Heart left ventricle (tissue), 16 donors: ENCODE data around the gene GCSAM. TPM values are rescaled to one million over a fixed set of nuclear protein-coding genes. Genes with fewer than 3 reads are reported as not detected.
A peak's percentile ranks its signal among the peaks of the same experiment; 100 is the strongest.
"Not testable (repeated sequence)": the region's sequence is repeated elsewhere in the genome, so short reads cannot be mapped to it uniquely, and the experiment has no call there.

Source experiments
- ATAC-seq, 4 donors: fragments of 200-7000 bp; cut with Tn5 transposase; one replicate each; pipeline ENCODE4 v1.9.1; 2020 to 2022; ENCODE audit warnings: moderate library complexity in 4 of 4, mild to moderate bottlenecking in 3 of 4, moderate number of reproducible peaks in 1 of 4
- DNase-seq, 5 donors: peaks; one replicate each; pipeline ENCODE4 v3.0.0-alpha.2; 2020
- H3K27ac ChIP-seq, 12 donors: fragments of 200-600 bp; sonication (generic) in 4 of 12; one replicate each; pipeline versions ENCODE4 v1.5.0 to v1.8.0; 2016 to 2022; ENCODE audit warnings: mild to moderate bottlenecking in 2 of 12
- H3K27me3 ChIP-seq, 9 donors: fragments of 200-600 bp; sonication (generic) in 2 of 9; one replicate each; pipeline versions ENCODE4 v1.5.1 to v1.8.0; 2016 to 2022; ENCODE audit warnings: mild to moderate bottlenecking in 3 of 9
- H3K36me3 ChIP-seq, 9 donors: fragments of 200-600 bp; sonication (generic) in 2 of 9; one replicate each; pipeline versions ENCODE4 v1.5.0 to v1.8.0; 2018 to 2022; ENCODE audit warnings: mild to moderate bottlenecking in 2 of 9
- H3K4me1 ChIP-seq, 12 donors: fragments of 200-600 bp; sonication (generic) in 4 of 12; one replicate each; pipeline versions ENCODE4 v1.5.0 to v1.8.0; 2016 to 2022; ENCODE audit warnings: mild to moderate bottlenecking in 3 of 12
- H3K4me3 ChIP-seq, 12 donors: fragments of 200-600 bp; sonication (generic) in 4 of 12; one replicate each; pipeline versions ENCODE4 v1.5.0 to v1.8.0; 2017 to 2022; ENCODE audit warnings: mild to moderate bottlenecking in 9 of 12, moderate library complexity in 4 of 12
- H3K9me3 ChIP-seq, 12 donors: fragments of 200-600 bp; sonication (generic) in 4 of 12; one replicate each; pipeline versions ENCODE4 v1.5.0 to v1.8.0; 2016 to 2022; ENCODE audit warnings: mild to moderate bottlenecking in 1 of 12
- CTCF ChIP-seq, 12 donors: fragments of 200-600 bp; sonication (generic) in 4 of 12; IDR thresholded peaks; one replicate each; pipeline versions ENCODE4 v1.5.0 to v1.8.0; 2018 to 2022; ENCODE audit warnings: antibody characterized with exemption in 12 of 12, mild to moderate bottlenecking in 5 of 12
- POLR2A ChIP-seq, 2 donors: fragments of 450-650 bp; IDR thresholded peaks; one replicate each; pipeline ENCODE4 v1.6.1; 2017; ENCODE audit warnings: antibody characterized with exemption in 2 of 2, mild to moderate bottlenecking in 2 of 2, moderate library complexity in 2 of 2
- WGBS, 4 donors: extraction: QIAGEN DNeasy Blood & Tissue Kit in 2 of 4; methylation state at CpG; one replicate each; pipeline versions ENCODE4 v1.1.5 to v1.1.7; 2013 to 2018; 5-methylcytosine and 5-hydroxymethylcytosine counted together
- intact Hi-C, 10 donors: fragments of 100-400 bp; cut with DNase I; formaldehyde crosslinking; loops; one replicate each; pipeline versions ENCODE4 v1.11.1 to v1.14.2; 2022
- microRNA counts, 2 donors: library from miRNA; unstranded; fragments of <30 nt; microRNA quantifications; one replicate each; lab custom pipeline; 2016
- microRNA-seq, 4 donors: library from miRNA; unstranded; fragments of <30 nt; microRNA quantifications; one replicate each; pipeline versions ENCODE4 to v1.2.0, GENCODE V29; 2017 to 2020
- polyA plus RNA-seq, 2 donors: library from polyadenylated mRNA; stranded (reverse); fragments of 200-250 nt; gene quantifications; one replicate each; pipeline ENCODE4 v1.2.3, GENCODE V29; 2013
- total RNA-seq, 9 donors: library from RNA; depleted of rRNA in 2 of 9; stranded (reverse); fragments of >200 nt in 2 of 9; fragmentation: NEBNext Ultra II Directional in 3 of 9; extraction: Animal tissue kit (Norgen Biotek cat#: 25700) in 3 of 9; gene quantifications; one replicate each; pipeline versions ENCODE4 v1.1.0 to v1.2.4, GENCODE V29; 2016 to 2023
- donor health status: ischemic (EF 13 %, LVEDD 7.1; RV severe dilation, severe dysfunction).
- donor health status: healthy with polysubstance abuse.
- donor health status: DM: no; HTN: yes; CAD: no.
- donor health status: DM: no; HTN: no; CAD: no.
- donor health status: ischemic (EF 25% LVEDD 6.9; RV normal size, moderate dysfunction).
- donor health status: ischemic (EF 25% LVEDD 5.7; RV mildly dilated, moderate dysfunction).
- donor health status: healthy.
- donor health status: DM: yes; HTN: yes; CAD: no.
- donor health status: ischemic (EF 35%, LVEDD 5.7; RV mildly dilated, moderate dysfunction).
- donor health status: nonischemic (EF 11% LVEDD 7.7; RV severe dilation, severe dysfunction).
- donor health status: DM: yes; HTN: yes; CAD: no.
- donor health status: PGD.
- donor health status: ischemic (EF 29% LVEDD 5.4; RV normal size, mild dysfunction).
- donor health status: nonischemic (EF 23%, LVEDD 6.1; RV moderate dilation, normal function).

GCSAM gene
- total and polyA plus RNA-seq, 11 donors: 0.12 to 0.59 (median 0.27) TPM; not detected in 8

- Histone ChIP-seq H3K27me3 (no peaks in the 10 kb centered on the region), H3K4me1 (peaks cover 0 to 11% (median 0%) of the 10 kb centered on the region in 12 donors), H3K4me3 (no peak overlapping the region), H3K9me3 (no peaks in the 10 kb centered on the region), H3K36me3 (no peaks in the 10 kb centered on the region), H3K27ac (no peak overlapping the region)
- intact Hi-C loops: no loop called here
- TF ChIP-seq POLR2A (IDR thresholded peaks at IDR 0.05): no peak
- no peak for TF ChIP-seq CTCF (IDR thresholded peaks at IDR 0.05)
- no peak for DNase-seq
- 51 to 59% (median 55%) methylated on average over 6 of the region's 6 CpGs for WGBS, 4 donors
- peak in 3 of 4 donors; percentile 44 to 77 (median 72) for ATAC-seq
Measured at GRCh38 chr3:112074616-112075497, 58.2 kb downstream of the GCSAM start.

DNA sequence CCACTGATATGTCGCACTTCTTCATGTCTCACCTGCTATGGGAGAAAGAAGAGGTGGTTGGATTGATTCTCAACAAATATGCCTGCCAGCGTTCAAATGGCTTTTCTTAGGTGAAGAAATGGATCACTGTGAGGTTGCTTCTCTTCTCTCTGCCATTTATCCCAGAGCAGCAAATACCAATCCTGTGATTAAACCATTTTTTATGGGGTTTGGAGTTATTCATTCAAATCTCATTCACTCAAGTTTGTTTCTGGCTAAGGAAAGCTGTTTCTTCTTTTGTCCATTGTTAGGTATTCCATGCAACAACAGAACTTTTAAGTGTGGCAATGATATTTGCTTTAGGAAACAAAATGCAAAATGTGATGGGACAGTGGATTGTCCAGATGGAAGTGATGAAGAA lies 59.0 kb downstream of the GCSAM start:
- intact Hi-C loops: no loop called here
- Histone ChIP-seq H3K36me3 (no peaks in the 10 kb centered on the region), H3K4me3 (no peak overlapping the region), H3K4me1 (peaks cover 0 to 11% (median 0%) of the 10 kb centered on the region in 12 donors), H3K27me3 (no peaks in the 10 kb centered on the region), H3K9me3 (no peaks in the 10 kb centered on the region), H3K27ac (no peak overlapping the region)
- TF ChIP-seq CTCF (IDR thresholded peaks at IDR 0.05) (no peak), POLR2A (IDR thresholded peaks at IDR 0.05) (no peak)
- ATAC-seq (no peak), DNase-seq (no peak)
- 88 to 98% (median 94%) methylated on average over 2 of the region's 2 CpGs for WGBS, 4 donors

GRCh38 chr3:112072387-112073060 lies 60.5 kb downstream of the GCSAM start:
- intact Hi-C loops, ATAC-seq, DNase-seq, H3K27ac ChIP-seq, H3K27me3 ChIP-seq, H3K36me3 ChIP-seq, H3K9me3 ChIP-seq, H3K4me3 ChIP-seq: not testable (repeated sequence)
- H3K4me1 ChIP-seq: peaks cover 0 to 11% (median 0%) of the 10 kb centered on the region in 12 donors
- 78 to 86% (median 81%) methylated on average over 8 of the region's 8 CpGs for WGBS, 4 donors

MicroRNA genes within 50 kb of the gene (microRNA counts, 767-probe panel; counts per million panel counts)
- 0 to 71.6 counts per million in 2 donors for microRNA hsa-miR-567 (lab: Ali Mortazavi, UCI)

Small RNAs within 50 kb of the gene (microRNA-seq; reads per million reads assigned to microRNA genes)
- gene MIR567: 0 reads per million in 4 donors

Other genes starting within 250 kb of the GCSAM start
- 10 to 100 TPM; 26.5 to 50.1 (median 41.8) TPM for gene ABHD10, start 154.2 kb downstream of the GCSAM start, total RNA-seq
- 10 to 100 TPM; 13.5 to 40.0 TPM for gene ABHD10, start 154.2 kb downstream of the GCSAM start, polyA plus RNA-seq
- 1 to 10 TPM in 1 of 9 donors, under 1 TPM in 4, not detected in 4; 0.66 to 1.7 (median 0.86) TPM for gene TAGLN3, start 134.3 kb downstream of the GCSAM start, total RNA-seq
- under 1 TPM; 0.25 to 0.38 TPM for gene TAGLN3, start 134.3 kb downstream of the GCSAM start, polyA plus RNA-seq
- not detected for gene TMPRSS7, start 98.5 kb downstream of the GCSAM start, total RNA-seq
- gene TMPRSS7, start 98.5 kb downstream of the GCSAM start, polyA plus RNA-seq: not detected
- 1 to 10 TPM; 1.4 to 7.8 (median 4.9) TPM for gene C3orf52, start 46.9 kb downstream of the GCSAM start, total RNA-seq
- 1 to 10 TPM; 2.0 to 9.6 TPM for gene C3orf52, start 46.9 kb downstream of the GCSAM start, polyA plus RNA-seq
- gene SLC9C1, start 161.0 kb upstream of the GCSAM start, total RNA-seq: 1 to 10 TPM in 7 of 9 donors, under 1 TPM in 2; 0.48 to 3.8 (median 1.4) TPM
- under 1 TPM; 0.11 to 0.15 TPM for gene SLC9C1, start 161.0 kb upstream of the GCSAM start, polyA plus RNA-seq
- 10 to 100 TPM in 1 of 9 donors, 1 to 10 TPM in 3, under 1 TPM in 5; 0.26 to 23.9 (median 0.81) TPM for gene CD200, start 199.9 kb upstream of the GCSAM start, total RNA-seq
- gene CD200, start 199.9 kb upstream of the GCSAM start, polyA plus RNA-seq: under 1 TPM; 0.38 to 0.94 TPM